ENCODE data around the gene RPTOR.

RPTOR gene

GRCh38 chr17:80789356-80789902, 244.8 kb downstream of the RPTOR start:
- Histone ChIP-seq H3K9me2 (ENCODE audit: low read depth, low read length) (no peaks in the 10 kb centered on the region), H3K4me3 (ENCODE audit: low read depth, low read length, poor library complexity, severe bottlenecking) (no peak overlapping the region), H3K9ac (ENCODE audit: low read length) (peak overlapping the region; percentile 45), H3K27me3 (ENCODE audit: insufficient read depth, low read length) (no peaks in the 10 kb centered on the region), H3K9me3 (ENCODE audit: low read length) (peaks cover 3% of the 10 kb centered on the region), H3F3A (ENCODE audit: insufficient read depth, low read length) (no peaks in the 10 kb centered on the region), H3K27ac (ENCODE audit: low read depth, low read length, poor library complexity, severe bottlenecking) (peak overlapping the region; percentile 86), H3K36me3 (ENCODE audit: insufficient read depth, low read length) (peaks cover 95% of the 10 kb centered on the region), H3K79me2 (ENCODE audit: insufficient read depth, low read length) (peaks cover 39% of the 10 kb centered on the region), H4K20me1 (ENCODE audit: insufficient read depth, low read length) (no peaks in the 10 kb centered on the region), H3K4me1 (ENCODE audit: insufficient read depth, low read length, severe bottlenecking) (peaks cover 45% of the 10 kb centered on the region), H3K4me2 (ENCODE audit: low read length) (peak overlapping the region; percentile 47), H2AFZ (ENCODE audit: low read length) (no peak overlapping the region)
- TF ChIP-seq EZH2 (IDR thresholded peaks at IDR 0.05; ENCODE audit: borderline replicate concordance, low read length) (no peak), CTCF (IDR thresholded peaks at IDR 0.05; ENCODE audit: low read length) (no peak)

GRCh38 chr17:80790021-80790765, 245.6 kb downstream of the RPTOR start:
- H3K27ac ChIP-seq (ENCODE audit: low read depth, low read length, poor library complexity, severe bottlenecking), result peak overlapping the region; percentile 86
- no peaks in the 10 kb centered on the region for H3F3A ChIP-seq (ENCODE audit: insufficient read depth, low read length)
- H3K9me2 ChIP-seq (ENCODE audit: low read depth, low read length), result no peaks in the 10 kb centered on the region
- H3K36me3 ChIP-seq (ENCODE audit: insufficient read depth, low read length), result peaks cover 98% of the 10 kb centered on the region
- no peak overlapping the region for H3K4me3 ChIP-seq (ENCODE audit: low read depth, low read length, poor library complexity, severe bottlenecking)
- peaks cover 36% of the 10 kb centered on the region for H3K79me2 ChIP-seq (ENCODE audit: insufficient read depth, low read length)
- H3K9me3 ChIP-seq (ENCODE audit: low read length), result peaks cover 3% of the 10 kb centered on the region
- no peaks in the 10 kb centered on the region for H3K27me3 ChIP-seq (ENCODE audit: insufficient read depth, low read length)
- H3K9ac ChIP-seq (ENCODE audit: low read length), result peak overlapping the region; percentile 45
- H3K4me1 ChIP-seq (ENCODE audit: insufficient read depth, low read length, severe bottlenecking), result peaks cover 45% of the 10 kb centered on the region
- H2AFZ ChIP-seq (ENCODE audit: low read length), result no peak overlapping the region
- TF ChIP-seq CTCF (IDR thresholded peaks at IDR 0.05; ENCODE audit: low read length) (no peak), EZH2 (IDR thresholded peaks at IDR 0.05; ENCODE audit: borderline replicate concordance, low read length) (no peak)
- no peaks in the 10 kb centered on the region for H4K20me1 ChIP-seq (ENCODE audit: insufficient read depth, low read length)
- peak overlapping the region; percentile 47; the same call in 1 of the 2 replicates for H3K4me2 ChIP-seq (ENCODE audit: low read length)

- peaks cover 30% of the 10 kb centered on the region for H3K79me2 ChIP-seq (ENCODE audit: insufficient read depth, low read length)
- no peaks in the 10 kb centered on the region for H3F3A ChIP-seq (ENCODE audit: insufficient read depth, low read length)
- H3K9ac ChIP-seq (ENCODE audit: low read length), result no peak overlapping the region
- H3K9me2 ChIP-seq (ENCODE audit: low read depth, low read length), result no peaks in the 10 kb centered on the region
- peaks cover 98% of the 10 kb centered on the region for H3K36me3 ChIP-seq (ENCODE audit: insufficient read depth, low read length)
- no peak overlapping the region for H2AFZ ChIP-seq (ENCODE audit: low read length)
- no peak overlapping the region for H3K4me2 ChIP-seq (ENCODE audit: low read length)
- H3K4me1 ChIP-seq (ENCODE audit: insufficient read depth, low read length, severe bottlenecking), result peaks cover 45% of the 10 kb centered on the region
- peaks cover 3% of the 10 kb centered on the region for H3K9me3 ChIP-seq (ENCODE audit: low read length)
- H3K4me3 ChIP-seq (ENCODE audit: low read depth, low read length, poor library complexity, severe bottlenecking), result no peak overlapping the region
- H3K27me3 ChIP-seq (ENCODE audit: insufficient read depth, low read length), result no peaks in the 10 kb centered on the region
- no peak for TF ChIP-seq EZH2 (IDR thresholded peaks at IDR 0.05; ENCODE audit: borderline replicate concordance, low read length)
- no peaks in the 10 kb centered on the region for H4K20me1 ChIP-seq (ENCODE audit: insufficient read depth, low read length)
- peak overlapping the region; percentile 86 for H3K27ac ChIP-seq (ENCODE audit: low read depth, low read length, poor library complexity, severe bottlenecking)
Measured at GRCh38 chr17:80790981-80791742, 246.5 kb downstream of the RPTOR start.

All from OCI-LY1 (cell line).